D721Med (cell line): ENCODE results near the gene PPP1R11.

ENCODE experiments used
- DNase-seq: peaks from one replicate; pipeline ENCODE4 v3.0.0; 2011; ENCODE audit warnings: low spot score; ENCODE audit not compliant: insufficient read length
- FAIRE-seq: peaks from 2 replicates; lab custom pipeline; 2011; peaks lifted over from hg19 to GRCh38; lab: Jason Lieb, UNC
- TF ChIP-seq, protein P1 (sequence below): IDR thresholded peaks from 2 replicates; pipeline ENCODE4 v1.5.1; 2012; ENCODE audit warnings: mild to moderate bottlenecking, control low read depth; ENCODE audit not compliant: insufficient read depth; ENCODE audit errors: missing control alignments

The PPP1R11 gene

DNA sequence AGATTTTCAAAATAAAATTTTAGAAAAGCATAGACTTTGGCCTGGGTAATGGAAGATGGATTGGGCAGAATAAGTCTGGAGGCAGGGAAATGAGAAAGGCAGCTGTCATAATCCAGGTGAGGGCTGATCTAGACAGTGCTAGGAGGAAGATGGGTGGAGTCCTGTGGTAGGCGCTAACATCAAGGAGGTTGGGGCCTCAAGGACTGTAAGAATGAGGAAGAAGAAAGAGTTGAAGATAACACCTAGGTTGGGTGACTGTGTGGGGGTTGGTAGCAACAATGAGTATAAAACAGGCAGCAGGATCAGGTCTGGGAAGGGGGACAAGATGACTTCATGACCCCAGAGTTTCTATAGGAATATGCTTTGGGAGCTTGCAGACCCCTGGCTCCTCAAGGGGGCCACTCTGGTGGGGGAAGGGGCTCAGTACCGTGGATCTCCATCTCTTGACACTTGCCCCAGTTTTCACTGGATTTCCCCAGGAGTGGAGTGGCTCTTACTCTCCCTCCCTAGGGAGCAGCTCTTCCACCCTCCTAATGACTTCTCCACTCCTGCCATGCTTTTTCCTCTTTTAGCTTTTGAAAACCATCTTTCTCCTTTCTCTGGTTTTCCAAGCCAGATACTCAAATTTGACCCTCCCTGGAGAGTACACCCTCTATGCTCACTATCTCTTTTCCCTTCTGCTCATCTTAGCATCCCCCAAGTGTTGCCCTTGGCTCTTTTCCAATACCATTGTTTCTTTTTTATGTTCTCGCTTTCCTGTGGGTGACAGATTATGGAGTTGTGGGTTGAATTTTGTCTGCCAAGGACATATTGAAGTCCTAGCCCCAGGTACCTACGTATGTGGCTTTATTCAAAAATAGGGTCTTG lies 31.1 kb downstream of the PPP1R11 start:
- FAIRE-seq (no peak), DNase-seq (no peak)
- TF ChIP-seq, protein P1, sequence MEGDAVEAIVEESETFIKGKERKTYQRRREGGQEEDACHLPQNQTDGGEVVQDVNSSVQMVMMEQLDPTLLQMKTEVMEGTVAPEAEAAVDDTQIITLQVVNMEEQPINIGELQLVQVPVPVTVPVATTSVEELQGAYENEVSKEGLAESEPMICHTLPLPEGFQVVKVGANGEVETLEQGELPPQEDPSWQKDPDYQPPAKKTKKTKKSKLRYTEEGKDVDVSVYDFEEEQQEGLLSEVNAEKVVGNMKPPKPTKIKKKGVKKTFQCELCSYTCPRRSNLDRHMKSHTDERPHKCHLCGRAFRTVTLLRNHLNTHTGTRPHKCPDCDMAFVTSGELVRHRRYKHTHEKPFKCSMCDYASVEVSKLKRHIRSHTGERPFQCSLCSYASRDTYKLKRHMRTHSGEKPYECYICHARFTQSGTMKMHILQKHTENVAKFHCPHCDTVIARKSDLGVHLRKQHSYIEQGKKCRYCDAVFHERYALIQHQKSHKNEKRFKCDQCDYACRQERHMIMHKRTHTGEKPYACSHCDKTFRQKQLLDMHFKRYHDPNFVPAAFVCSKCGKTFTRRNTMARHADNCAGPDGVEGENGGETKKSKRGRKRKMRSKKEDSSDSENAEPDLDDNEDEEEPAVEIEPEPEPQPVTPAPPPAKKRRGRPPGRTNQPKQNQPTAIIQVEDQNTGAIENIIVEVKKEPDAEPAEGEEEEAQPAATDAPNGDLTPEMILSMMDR, result no peak

DNA sequence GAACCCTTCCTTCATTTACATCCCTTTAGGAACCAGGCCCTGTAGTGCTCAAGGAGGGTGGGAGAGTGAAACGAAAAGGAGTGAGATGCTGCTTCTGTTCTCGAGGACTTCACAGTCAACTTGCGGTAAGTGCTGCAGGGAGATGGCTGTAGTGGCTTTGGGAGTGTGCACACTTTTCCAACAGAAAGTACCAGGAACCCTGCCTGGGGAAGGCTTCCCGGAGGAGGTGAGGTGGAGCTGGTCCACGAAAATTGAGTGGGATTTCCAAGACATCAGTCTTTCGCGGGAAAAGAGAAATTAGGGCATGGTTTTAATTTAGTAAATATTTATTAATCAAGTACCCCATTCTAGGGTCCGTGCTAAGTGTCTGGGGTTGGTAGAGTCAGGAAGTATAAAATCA lies 33.2 kb downstream of the PPP1R11 start:
- DNase-seq (no peak), FAIRE-seq (no peak)
- TF ChIP-seq, protein P1, result no peak

DNA sequence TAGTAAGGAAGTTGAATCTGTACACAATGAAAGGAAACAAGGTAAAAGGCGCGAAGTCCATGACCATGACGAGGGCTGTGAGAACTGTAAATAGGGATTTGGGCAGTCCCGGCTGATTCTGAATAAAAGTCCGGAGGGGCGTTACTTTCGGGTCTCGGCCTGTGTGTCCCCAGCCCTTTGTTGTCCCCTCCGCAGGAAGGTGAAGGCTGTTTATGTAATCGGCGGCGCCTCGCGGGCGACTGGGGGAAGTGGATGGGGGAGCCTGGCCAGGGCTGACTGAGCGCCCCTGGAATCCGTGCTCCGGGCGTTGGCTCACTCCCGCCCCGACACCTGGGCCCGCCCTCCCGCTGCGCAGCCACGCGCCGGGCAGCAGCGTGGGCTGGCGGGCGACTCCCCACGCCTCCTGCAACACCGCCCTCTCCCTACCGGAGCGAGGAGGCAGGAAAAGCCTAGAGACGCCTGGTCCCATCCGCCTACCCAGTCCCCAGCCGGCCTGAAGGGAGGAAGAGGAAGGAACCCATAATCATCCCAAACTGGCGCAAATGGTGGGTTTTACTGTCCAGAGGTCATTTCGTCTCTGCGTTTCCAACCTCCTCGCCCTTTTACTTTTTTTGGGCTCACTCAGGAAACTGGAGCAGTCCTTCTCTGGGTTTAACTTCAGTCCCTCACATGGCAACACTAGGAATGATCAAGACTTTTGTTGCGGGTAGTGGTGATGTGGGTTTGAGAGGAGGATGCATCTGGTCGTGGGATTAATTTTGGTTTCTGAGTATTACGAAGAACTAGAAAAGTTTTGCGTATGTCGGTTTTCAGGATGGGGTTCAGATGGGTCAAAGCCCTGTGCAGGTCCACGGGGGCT lies 33.8 kb downstream of the PPP1R11 start:
- no peak for DNase-seq
- TF ChIP-seq, protein P1, result no peak
- FAIRE-seq, result no peak

GRCh38 chr6:30101444-30102413 lies 34.7 kb downstream of the PPP1R11 start:
- DNase-seq, result peak; percentile 77
- no peak for FAIRE-seq
- TF ChIP-seq, protein P1, result no peak

DNA sequence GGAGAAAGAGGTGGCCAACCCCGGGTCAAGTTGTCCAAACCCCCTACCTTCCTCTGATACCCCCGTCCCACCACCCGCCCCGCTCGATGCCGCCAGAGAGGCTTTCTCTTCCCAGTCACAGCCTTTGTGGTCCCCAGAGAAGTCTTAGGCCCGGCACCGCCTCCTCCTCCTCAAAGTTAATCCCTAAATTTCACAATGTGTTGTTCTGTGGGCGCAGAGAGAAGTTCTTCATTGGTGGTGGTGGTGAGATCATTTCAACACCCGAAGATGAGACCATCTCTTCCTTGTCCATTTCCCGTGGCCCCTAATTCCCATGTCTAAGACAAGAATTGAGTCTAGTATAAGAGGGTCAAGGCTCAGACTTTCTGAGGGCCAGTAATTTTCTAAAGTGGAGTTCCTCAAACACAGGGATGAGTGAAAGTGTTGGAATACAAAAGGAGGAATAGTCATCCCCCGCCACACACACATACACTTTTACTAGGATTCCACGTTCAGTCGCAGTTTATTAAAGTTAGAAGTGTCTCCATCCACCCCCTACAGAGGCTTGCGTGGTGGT lies 35.5 kb downstream of the PPP1R11 start:
- FAIRE-seq (no peak), DNase-seq (no peak)
- TF ChIP-seq, protein P1, result no peak
